NCI-H2171 (cell line): ENCODE data around the gene TOM1L2.
A peak's percentile ranks its signal among the peaks of the same experiment; 100 is the strongest.

Source experiments
- DNase-seq: peaks from one replicate; lab custom pipeline; 2025; lab: John Stamatoyannopoulos, UW

Gene TOM1L2

GRCh38 chr17:17994271-17995069 lies 22.3 kb upstream of the TOM1L2 start:
- DNase-seq, result peak; percentile 20

GRCh38 chr17:17993852-17994251 lies 21.7 kb upstream of the TOM1L2 start:
- DNase-seq, result no peak

GRCh38 chr17:17993366-17993765 lies 21.2 kb upstream of the TOM1L2 start:
- DNase-seq, result no peak

GRCh38 chr17:17990282-17990681 lies 18.1 kb upstream of the TOM1L2 start:
- DNase-seq, result no peak

- DNase-seq, result no peak
Measured at GRCh38 chr17:17989618-17990017, 17.4 kb upstream of the TOM1L2 start.

- DNase-seq, result no peak
Measured at GRCh38 chr17:17989081-17989480, 16.9 kb upstream of the TOM1L2 start.

- DNase-seq, result no peak
Measured at GRCh38 chr17:17988427-17988945, 16.3 kb upstream of the TOM1L2 start.

- no peak for DNase-seq
Measured at GRCh38 chr17:17987901-17988300, 15.7 kb upstream of the TOM1L2 start.

- DNase-seq, result no peak
Measured at GRCh38 chr17:17987187-17987896, 15.1 kb upstream of the TOM1L2 start.

- no peak for DNase-seq
Measured at GRCh38 chr17:17985555-17985954, 13.4 kb upstream of the TOM1L2 start.

- no peak for DNase-seq
Measured at GRCh38 chr17:17985153-17985552, 13.0 kb upstream of the TOM1L2 start.

- no peak for DNase-seq
Measured at GRCh38 chr17:17983776-17984175, 11.6 kb upstream of the TOM1L2 start.

- no peak for DNase-seq
Measured at GRCh38 chr17:17983376-17983775, 11.2 kb upstream of the TOM1L2 start.

GRCh38 chr17:17982801-17983200 lies 10.6 kb upstream of the TOM1L2 start:
- DNase-seq, result no peak

GRCh38 chr17:17981330-17981729 lies 9.1 kb upstream of the TOM1L2 start:
- no peak for DNase-seq

GRCh38 chr17:17979778-17980177 lies 7.6 kb upstream of the TOM1L2 start:
- DNase-seq, result no peak

- no peak for DNase-seq
Measured at GRCh38 chr17:17978481-17979424, 6.6 kb upstream of the TOM1L2 start.

- no peak for DNase-seq
Measured at GRCh38 chr17:17976931-17977570, 4.9 kb upstream of the TOM1L2 start.

- no peak for DNase-seq
Measured at GRCh38 chr17:17975436-17975835, 3.2 kb upstream of the TOM1L2 start.

GRCh38 chr17:17972952-17973254 lies 703 bp upstream of the TOM1L2 start:
- no peak for DNase-seq

GRCh38 chr17:17971431-17972125 lies 622 bp downstream of the TOM1L2 start:
- DNase-seq, result no peak
